GM06990 (cell line): ENCODE data around the gene SIK2.
A peak's percentile ranks its signal among the peaks of the same experiment; 100 is the strongest.

Source experiments
- DNase-seq: peaks from one replicate; pipeline ENCODE4 v3.0.0-alpha.2; 2011; ENCODE audit not compliant: insufficient read length; ENCODE audit errors: extremely low read depth
- H3K27me3 ChIP-seq: replicated peaks from 2 replicates; pipeline ENCODE4 v1.6.0; 2011; ENCODE audit warnings: low read length; ENCODE audit not compliant: control insufficient read depth, insufficient read depth
- H3K36me3 ChIP-seq: 2 replicates; pipeline ENCODE4 v1.5.1; 2011; ENCODE audit warnings: low read length; ENCODE audit not compliant: control insufficient read depth, insufficient read depth
- H3K4me3 ChIP-seq: replicated peaks from 2 replicates; pipeline ENCODE4 v1.5.1; 2011; ENCODE audit warnings: low read depth, mild to moderate bottlenecking, control low read depth, low read length
- CTCF ChIP-seq: IDR thresholded peaks from 2 replicates; pipeline ENCODE4 v1.5.1; 2011; ENCODE audit warnings: low read length, control low read depth, mild to moderate bottlenecking, inconsistent platforms; ENCODE audit not compliant: insufficient read depth, poor library complexity, severe bottlenecking

The SIK2 gene

GRCh38 chr11:111633248-111633647, 31.0 kb downstream of the SIK2 start:
- TF ChIP-seq CTCF = no peak
- Histone ChIP-seq H3K4me3 (no peak overlapping the region), H3K36me3 (no peaks in the 10 kb centered on the region), H3K27me3 (no peaks in the 10 kb centered on the region)
- DNase-seq = no peak

GRCh38 chr11:111633756-111634362, 31.6 kb downstream of the SIK2 start:
- TF ChIP-seq CTCF = no peak
- Histone ChIP-seq H3K27me3 (no peaks in the 10 kb centered on the region), H3K36me3 (no peaks in the 10 kb centered on the region), H3K4me3 (no peak overlapping the region)
- DNase-seq = no peak

- no peaks in the 10 kb centered on the region for H3K27me3 ChIP-seq
- DNase-seq = no peak
- no peak overlapping the region for H3K4me3 ChIP-seq
- no peaks in the 10 kb centered on the region for H3K36me3 ChIP-seq
- TF ChIP-seq CTCF = no peak
Measured at GRCh38 chr11:111634981-111635705, 32.9 kb downstream of the SIK2 start.

- TF ChIP-seq CTCF = no peak
- no peak for DNase-seq
- H3K4me3 ChIP-seq = no peak overlapping the region
- H3K27me3 ChIP-seq = no peaks in the 10 kb centered on the region
- H3K36me3 ChIP-seq = no peaks in the 10 kb centered on the region
Measured at GRCh38 chr11:111635706-111636045, 33.4 kb downstream of the SIK2 start.

GRCh38 chr11:111637885-111638284, 35.6 kb downstream of the SIK2 start:
- no peak overlapping the region for H3K4me3 ChIP-seq
- peak; percentile 18 for DNase-seq
- no peaks in the 10 kb centered on the region for H3K27me3 ChIP-seq
- H3K36me3 ChIP-seq = no peaks in the 10 kb centered on the region
- TF ChIP-seq CTCF = no peak
